Uterus (tissue), 4 donors: ENCODE data around the gene HYDIN. TPM values are rescaled to one million over a fixed set of nuclear protein-coding genes. Genes with fewer than 3 reads are reported as not detected.
"Not testable (repeated sequence)": the region's sequence is repeated elsewhere in the genome, so short reads cannot be mapped to it uniquely, and the experiment has no call there.

Experiments
- DNase-seq, 2 donors: peaks; one replicate each; pipeline ENCODE4 v3.0.0-alpha.2; 2019 to 2020
- H3K27ac ChIP-seq, 2 donors: fragments of 200-600 bp; sonication (generic); 1 replicate in 1 of 2; 2 replicates in 1 of 2; pipeline ENCODE4 v1.5.1; 2016 to 2018
- H3K27me3 ChIP-seq, 2 donors: fragments of 200-600 bp; sonication (generic); one replicate each; pipeline ENCODE4 v1.5.1; 2018 to 2019; ENCODE audit warnings: control low read depth in 1 of 2
- H3K36me3 ChIP-seq, 2 donors: fragments of 200-600 bp; sonication (generic); one replicate each; pipeline ENCODE4 v1.5.1; 2019; ENCODE audit warnings: control low read depth in 1 of 2
- H3K4me1 ChIP-seq, 2 donors: fragments of 200-600 bp; sonication (generic); one replicate each; pipeline ENCODE4 v1.5.1; 2018 to 2019; ENCODE audit warnings: control low read depth in 1 of 2
- H3K4me3 ChIP-seq, 2 donors: fragments of 200-600 bp; sonication (generic); 1 replicate in 1 of 2; 2 replicates in 1 of 2; pipeline ENCODE4 v1.5.1; 2018 to 2019; ENCODE audit warnings: mild to moderate bottlenecking in 1 of 2
- H3K9me3 ChIP-seq, 2 donors: fragments of 200-600 bp; sonication (generic); one replicate each; pipeline ENCODE4 v1.5.1; 2019; ENCODE audit warnings: control low read depth in 1 of 2
- intact Hi-C: fragments of 100-400 bp; cut with DNase I; formaldehyde crosslinking; loops from one replicate; pipeline ENCODE4 v1.15.1; 2023; ENCODE audit warnings: low total_unique reads
- total RNA-seq, 4 donors: library from RNA; depleted of rRNA in 3 of 4; stranded (reverse); fragments of >200 nt in 3 of 4; gene quantifications; one replicate each; pipeline versions ENCODE4 v1.1.0 to v1.2.4, GENCODE V29; 2014 to 2023
- donor health status: DM: yes; HTN: yes; CAD: no.

HYDIN gene
- total RNA-seq, 4 donors from 2014 or later = under 0.01 to 23.6 (median 8.8) TPM

- H3K4me1 ChIP-seq, intact Hi-C loops, H3K9me3 ChIP-seq, H3K27me3 ChIP-seq, H3K36me3 ChIP-seq, DNase-seq, H3K4me3 ChIP-seq, H3K27ac ChIP-seq: not testable (repeated sequence)
Measured at GRCh38 chr16:71069842-71070241, 160.7 kb downstream of the HYDIN start.

DNA sequence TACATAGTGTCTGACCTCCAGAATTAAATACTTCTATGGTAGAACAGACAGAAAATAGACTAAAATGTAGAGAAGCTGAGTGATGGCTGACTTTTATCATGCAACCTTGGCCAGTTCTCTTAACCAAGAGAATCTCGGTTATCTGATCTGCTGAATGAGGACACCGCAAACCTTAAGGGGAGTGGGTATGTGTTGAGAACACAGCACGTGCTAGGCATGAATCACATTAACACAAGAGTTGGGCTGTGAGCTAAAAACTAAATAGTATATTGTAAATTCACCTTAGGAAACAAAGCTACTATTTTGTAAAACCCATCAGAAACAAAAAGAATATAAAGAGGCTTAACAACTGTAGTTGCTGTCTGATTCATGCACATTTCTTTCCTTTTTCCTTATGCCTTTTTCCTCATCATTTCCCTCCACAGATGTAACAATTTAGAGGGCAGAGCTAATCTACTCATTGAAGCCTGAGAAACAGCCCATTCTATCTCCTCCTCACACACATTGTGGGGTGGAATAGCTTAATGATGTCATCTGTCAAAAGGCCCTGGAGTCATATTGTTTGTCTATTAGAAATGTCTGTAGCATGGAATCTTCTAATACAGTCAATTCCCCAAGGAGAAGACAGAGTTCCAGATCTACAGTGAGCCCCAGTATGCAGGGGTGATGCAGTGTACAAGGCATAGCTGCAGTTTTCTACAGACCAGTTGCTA lies 176.5 kb downstream of the HYDIN start:
- intact Hi-C loops, DNase-seq, H3K27me3 ChIP-seq, H3K36me3 ChIP-seq, H3K9me3 ChIP-seq, H3K4me3 ChIP-seq, H3K27ac ChIP-seq, H3K4me1 ChIP-seq: not testable (repeated sequence)

- H3K27me3 ChIP-seq, intact Hi-C loops, H3K27ac ChIP-seq: not testable (repeated sequence)
Measured at GRCh38 chr16:71050307-71050706, 180.2 kb downstream of the HYDIN start.

DNA sequence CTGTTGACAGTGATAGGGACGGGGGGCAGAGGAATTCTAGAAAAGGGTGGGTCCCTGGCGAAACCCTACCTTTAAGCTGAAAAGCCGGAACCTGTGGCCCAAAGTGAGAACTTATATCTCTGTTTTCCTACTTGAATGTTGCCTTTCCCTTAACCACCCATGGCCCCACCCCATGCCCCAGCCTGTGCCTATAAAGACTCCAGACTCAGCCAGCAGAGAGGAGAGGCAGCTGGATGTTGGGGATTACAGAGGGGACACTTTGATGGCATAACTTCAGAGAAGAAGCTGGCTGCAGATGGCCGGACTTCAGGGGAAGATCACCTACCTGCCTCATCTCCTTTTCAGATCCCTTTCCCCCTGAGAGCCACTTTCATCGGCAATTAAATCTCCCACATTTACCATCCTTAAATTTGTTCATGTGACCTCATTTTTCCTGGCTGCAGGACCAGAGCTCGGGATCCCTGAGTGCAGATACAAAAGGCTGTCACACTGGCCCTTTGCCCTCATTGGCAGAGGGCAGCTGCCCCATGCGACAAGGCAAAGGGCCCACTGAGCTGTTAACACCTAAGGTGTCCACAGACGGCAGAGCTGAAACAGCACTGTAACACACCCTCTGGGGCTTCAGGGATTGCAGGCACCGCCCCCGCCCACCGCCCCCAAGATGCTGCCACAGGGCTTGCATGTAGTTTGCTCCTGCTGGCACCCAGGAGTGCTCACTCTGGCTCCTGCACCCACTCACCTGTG lies 191.0 kb downstream of the HYDIN start:
- DNase-seq, H3K27ac ChIP-seq, H3K36me3 ChIP-seq, intact Hi-C loops, H3K4me3 ChIP-seq, H3K4me1 ChIP-seq, H3K27me3 ChIP-seq, H3K9me3 ChIP-seq: not testable (repeated sequence)

More at GRCh38 chr16:71050307-71050706, 180.2 kb downstream of the HYDIN start:
- not testable (repeated sequence) for H3K9me3 ChIP-seq, H3K4me1 ChIP-seq, H3K36me3 ChIP-seq, H3K4me3 ChIP-seq, DNase-seq

DNA sequence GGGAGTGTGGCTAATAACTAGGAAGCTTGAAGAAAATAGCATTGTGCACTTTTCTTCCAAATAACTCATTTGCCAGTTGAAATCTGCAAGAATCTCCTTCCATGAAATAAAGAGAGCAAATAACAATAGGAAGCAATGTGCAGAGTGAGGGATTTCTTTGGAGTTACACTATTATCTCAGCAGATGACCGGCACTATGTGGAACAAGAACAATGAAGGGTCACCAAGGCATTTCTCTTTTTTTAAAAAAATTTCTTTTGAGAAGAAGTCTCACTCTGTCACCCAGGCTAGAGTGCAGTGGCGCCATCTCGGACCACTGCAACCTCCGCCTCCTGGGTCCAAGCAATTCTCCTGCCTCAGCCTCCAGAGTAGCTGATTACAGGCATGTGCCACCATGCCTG lies 192.1 kb downstream of the HYDIN start:
- intact Hi-C loops, H3K27me3 ChIP-seq, H3K36me3 ChIP-seq, H3K27ac ChIP-seq, H3K4me3 ChIP-seq, H3K4me1 ChIP-seq, H3K9me3 ChIP-seq, DNase-seq: not testable (repeated sequence)

GRCh38 chr16:71037987-71038386 lies 192.5 kb downstream of the HYDIN start:
- H3K27me3 ChIP-seq, H3K9me3 ChIP-seq, DNase-seq, H3K36me3 ChIP-seq, intact Hi-C loops, H3K4me3 ChIP-seq, H3K4me1 ChIP-seq, H3K27ac ChIP-seq: not testable (repeated sequence)

GRCh38 chr16:71028032-71028727 lies 202.3 kb downstream of the HYDIN start:
- DNase-seq, H3K4me3 ChIP-seq, H3K36me3 ChIP-seq, H3K4me1 ChIP-seq, H3K9me3 ChIP-seq, intact Hi-C loops, H3K27ac ChIP-seq, H3K27me3 ChIP-seq: not testable (repeated sequence)

- H3K4me1 ChIP-seq, H3K4me3 ChIP-seq, intact Hi-C loops: not testable (repeated sequence)
Measured at GRCh38 chr16:71027511-71027910, 203.0 kb downstream of the HYDIN start.

GRCh38 chr16:71023851-71024439 lies 206.6 kb downstream of the HYDIN start:
- H3K27ac ChIP-seq, H3K4me1 ChIP-seq, H3K36me3 ChIP-seq, H3K4me3 ChIP-seq, H3K9me3 ChIP-seq, DNase-seq, intact Hi-C loops, H3K27me3 ChIP-seq: not testable (repeated sequence)

More at GRCh38 chr16:71027511-71027910, 203.0 kb downstream of the HYDIN start:
- H3K27ac ChIP-seq, H3K36me3 ChIP-seq, DNase-seq, H3K9me3 ChIP-seq, H3K27me3 ChIP-seq: not testable (repeated sequence)

DNA sequence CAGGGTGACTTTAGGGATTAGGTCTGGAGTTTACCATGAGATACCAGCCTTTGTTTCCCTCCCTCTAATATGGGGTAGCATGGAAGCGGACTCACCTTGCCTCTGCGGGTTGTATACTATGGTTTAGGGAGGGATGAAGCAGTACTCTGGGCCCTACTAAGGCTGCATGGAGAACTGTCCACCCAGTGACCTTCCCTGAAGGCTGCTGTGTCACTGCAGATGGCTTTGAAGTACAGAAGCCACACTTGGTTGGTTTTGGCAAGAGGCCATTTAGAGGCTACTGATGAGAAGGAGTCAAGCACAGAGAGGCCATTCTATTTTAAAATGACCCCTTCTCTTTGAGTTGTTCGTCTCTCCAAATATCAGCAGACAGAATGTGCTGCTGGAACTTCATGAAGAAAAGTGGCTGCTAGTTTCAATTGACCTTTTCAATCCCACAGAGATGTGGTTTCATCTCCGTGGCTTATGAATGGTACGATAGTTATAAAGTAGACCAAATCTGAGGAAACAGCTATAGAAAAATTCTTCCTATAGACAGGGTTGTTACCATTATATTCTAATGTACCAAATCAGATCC lies 208.5 kb downstream of the HYDIN start:
- H3K4me1 ChIP-seq, H3K9me3 ChIP-seq, H3K27me3 ChIP-seq, H3K4me3 ChIP-seq, H3K36me3 ChIP-seq, H3K27ac ChIP-seq, DNase-seq, intact Hi-C loops: not testable (repeated sequence)

DNA sequence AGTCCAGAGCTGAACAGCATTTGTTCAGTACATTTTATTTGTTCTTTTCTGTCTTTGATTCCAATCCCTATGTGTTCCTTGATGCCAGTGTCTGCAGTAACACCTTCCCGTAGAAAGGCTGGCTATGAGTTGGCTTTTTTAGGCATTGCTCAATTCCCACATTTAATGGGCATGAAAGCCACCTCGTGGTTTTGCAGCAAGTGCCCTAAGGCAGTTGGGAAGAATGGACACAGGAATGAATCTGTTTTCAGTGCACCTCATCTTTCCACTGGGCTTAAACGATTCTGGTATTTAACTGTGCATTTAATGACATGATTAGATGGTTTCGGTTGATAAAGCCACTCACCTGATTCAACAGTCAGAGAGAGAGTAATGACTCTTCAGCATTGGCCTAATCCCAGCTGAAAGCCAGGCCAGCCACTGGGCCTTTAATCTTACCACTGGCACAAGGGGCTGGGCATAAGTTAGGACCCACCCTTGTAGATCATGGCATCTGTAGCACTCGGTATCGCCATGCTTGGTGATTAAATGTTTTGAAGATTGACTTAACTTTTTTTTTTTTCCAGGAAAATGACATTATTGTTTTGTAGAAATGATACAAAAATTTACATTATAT lies 211.3 kb downstream of the HYDIN start:
- H3K36me3 ChIP-seq, H3K27me3 ChIP-seq, H3K4me1 ChIP-seq, H3K4me3 ChIP-seq, intact Hi-C loops, H3K9me3 ChIP-seq, H3K27ac ChIP-seq, DNase-seq: not testable (repeated sequence)

- H3K36me3 ChIP-seq, intact Hi-C loops: not testable (repeated sequence)
Measured at GRCh38 chr16:71015419-71015818, 215.1 kb downstream of the HYDIN start.

More at GRCh38 chr16:71015419-71015818, 215.1 kb downstream of the HYDIN start:
- H3K27me3 ChIP-seq, H3K4me3 ChIP-seq, DNase-seq, H3K27ac ChIP-seq, H3K9me3 ChIP-seq, H3K4me1 ChIP-seq: not testable (repeated sequence)
